ENCODE data around the gene CSTF1.

Gene CSTF1

DNA sequence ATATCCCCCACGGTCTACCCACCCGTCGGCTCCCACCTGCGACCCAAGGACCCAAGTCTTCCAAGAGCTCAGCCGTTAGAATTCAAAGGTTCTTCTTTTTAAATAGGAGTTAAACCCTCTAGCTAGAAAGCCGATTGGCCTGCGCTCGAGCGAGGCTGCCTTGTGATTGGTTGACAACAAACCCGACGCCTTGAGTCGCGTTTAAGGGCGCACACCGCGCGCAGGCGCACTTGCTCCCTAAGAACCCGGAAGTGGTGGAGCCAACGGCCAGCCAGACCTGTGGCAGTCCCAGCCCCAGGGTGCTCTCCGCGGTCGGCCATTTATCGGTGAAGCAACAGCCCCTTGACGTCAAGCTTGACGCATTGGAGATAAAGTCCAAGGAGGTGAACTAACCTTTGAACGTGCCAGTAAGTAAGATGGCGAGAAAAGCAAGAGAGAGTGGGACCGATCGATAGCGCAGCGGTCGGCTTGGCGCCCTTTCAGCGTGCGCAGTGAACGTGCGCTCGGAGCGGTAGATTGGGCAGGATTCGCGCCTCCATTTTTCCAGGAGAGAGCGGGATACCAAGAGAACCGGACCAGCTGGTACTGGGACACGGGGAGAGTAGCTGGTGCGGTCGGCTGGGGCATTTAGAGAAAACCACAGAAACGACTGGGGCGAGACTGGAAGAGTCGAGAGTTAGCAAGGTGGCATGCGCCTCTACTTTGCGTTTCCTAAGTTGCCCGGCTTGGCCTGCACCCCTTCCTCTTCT lies at the start of gene CSTF1, which contains the start of gene AURKA:
Gene CSTF1 (plus strand): TSS at position 514 of the 749 bp plus-strand sequence. CDS start 2,908 bp downstream, outside the sequence.
Gene AURKA (minus strand): TSS at position 84 of the 749 bp plus-strand sequence. CDS start 4,018 bp downstream, outside the sequence.
- DNase-seq (ENCODE audit: low read depth): peak; percentile 100

DNA sequence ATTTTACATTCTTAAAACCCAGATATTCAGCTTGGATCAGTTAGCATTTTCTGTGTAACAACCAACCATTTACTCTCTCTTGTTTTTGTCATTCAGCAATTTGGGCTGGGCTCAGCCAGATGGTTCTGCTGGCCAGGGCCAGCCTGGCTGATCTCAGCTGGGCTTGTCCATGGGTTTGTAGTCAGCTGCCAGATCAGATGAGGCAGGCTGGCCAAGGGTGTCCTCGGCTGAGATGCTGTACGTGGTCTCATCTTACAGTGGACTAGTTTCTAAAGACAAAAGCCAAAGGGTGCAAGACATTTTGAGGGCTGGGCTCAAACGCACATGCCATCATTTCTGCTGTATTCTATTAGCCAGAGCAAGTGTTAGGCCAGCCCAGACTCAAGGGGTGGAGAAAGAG lies 49.7 kb upstream of the CSTF1 start:
- no peak for DNase-seq (ENCODE audit: low read depth)

DNA sequence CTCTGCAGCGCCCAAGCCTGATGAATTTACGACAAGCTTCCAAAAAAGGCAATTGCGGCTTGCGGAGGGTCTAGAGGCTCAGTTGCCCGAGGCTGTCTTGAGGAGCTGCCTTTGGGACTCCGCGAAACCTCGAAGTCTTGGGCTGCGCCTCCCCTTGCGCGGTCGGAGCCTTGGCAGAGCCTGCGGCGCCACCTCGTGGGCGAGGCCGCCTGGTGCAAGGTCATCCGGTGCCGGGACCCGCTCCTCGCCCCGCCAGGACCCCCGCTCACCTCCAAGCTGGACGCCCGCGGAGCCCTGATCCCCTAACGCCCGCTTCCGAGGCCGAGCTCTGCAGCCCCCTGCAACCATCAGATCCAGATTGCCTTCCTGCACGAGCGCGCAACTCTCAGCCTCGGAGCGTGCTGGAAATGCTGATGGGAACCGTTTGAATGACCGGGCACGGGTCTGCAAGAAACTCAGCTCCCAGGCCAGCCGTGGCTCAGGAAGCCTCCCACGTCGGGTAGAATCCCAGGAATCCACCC lies 48.5 kb upstream of the CSTF1 start:
- DNase-seq (ENCODE audit: low read depth): peak; percentile 57

DNA sequence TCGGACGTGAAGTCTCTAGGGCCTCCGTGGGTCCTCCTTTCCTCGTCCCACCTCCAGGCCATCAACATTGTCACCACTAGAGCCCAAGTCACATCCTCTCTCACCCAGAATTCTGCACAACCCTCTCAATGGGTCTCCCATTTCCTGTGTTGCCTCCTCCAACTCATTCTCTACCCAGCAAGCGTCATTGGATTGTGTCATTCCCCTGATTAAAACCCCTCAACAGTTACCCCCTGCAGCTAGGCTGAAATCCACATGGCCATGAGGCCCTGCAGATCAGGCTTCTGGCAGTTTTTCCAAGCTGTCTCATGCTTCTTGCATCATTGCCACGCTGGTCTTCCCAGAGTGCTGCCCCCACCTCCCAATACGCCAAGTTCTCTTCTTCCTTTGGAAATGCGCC lies 46.5 kb upstream of the CSTF1 start:
- DNase-seq (ENCODE audit: low read depth): no peak

DNA sequence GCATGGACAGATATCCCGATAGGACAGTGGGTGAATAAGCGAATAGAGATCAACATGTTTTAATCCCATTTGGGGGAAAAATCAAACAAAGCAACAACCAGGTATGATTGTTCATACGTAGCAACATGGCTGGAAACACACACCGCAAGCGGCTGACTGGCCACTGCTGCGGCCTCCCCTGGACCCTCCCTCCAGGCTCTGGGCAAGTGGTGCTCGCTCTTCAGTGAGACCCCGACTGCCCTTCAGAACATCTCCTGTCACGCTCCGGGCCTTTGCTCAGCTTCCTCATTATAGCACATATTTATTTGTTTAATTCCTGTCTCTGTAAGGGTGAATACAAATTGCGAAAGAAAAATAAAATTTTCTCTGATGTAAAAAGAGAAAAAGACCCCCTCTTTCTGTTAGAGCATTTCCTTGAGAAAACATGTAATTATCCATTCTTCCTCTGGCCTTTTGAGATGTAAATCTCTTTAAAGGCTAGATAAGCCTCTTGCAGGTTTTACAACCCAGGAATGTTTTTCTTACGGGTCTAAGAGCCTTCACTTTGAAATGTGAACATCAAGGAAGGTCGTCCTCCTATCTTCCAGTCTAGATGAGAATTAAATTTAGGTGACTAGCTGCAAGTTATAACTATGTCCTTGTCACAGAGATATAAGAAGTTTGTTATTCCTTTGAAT lies 44.7 kb upstream of the CSTF1 start:
- DNase-seq (ENCODE audit: low read depth): no peak

DNA sequence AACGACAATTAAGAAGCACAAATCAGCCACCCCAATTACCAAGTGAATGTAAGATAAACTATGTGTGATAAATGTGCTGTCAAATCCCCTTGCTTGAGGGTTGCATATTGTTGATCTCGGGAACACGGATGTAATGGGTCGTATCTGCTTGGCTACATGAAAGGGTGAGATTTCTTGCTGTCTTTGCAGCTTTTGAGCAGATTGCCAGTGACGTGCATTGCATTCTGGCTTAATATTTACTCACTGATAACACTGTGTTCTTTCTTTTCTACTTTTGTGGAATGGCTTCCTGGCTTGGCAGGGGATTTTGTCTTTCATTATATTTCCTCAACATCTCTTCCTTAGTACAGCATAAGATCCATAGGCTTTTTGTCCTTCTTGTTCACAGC lies 44.1 kb upstream of the CSTF1 start:
- peak; percentile 9 for DNase-seq (ENCODE audit: low read depth)

DNA sequence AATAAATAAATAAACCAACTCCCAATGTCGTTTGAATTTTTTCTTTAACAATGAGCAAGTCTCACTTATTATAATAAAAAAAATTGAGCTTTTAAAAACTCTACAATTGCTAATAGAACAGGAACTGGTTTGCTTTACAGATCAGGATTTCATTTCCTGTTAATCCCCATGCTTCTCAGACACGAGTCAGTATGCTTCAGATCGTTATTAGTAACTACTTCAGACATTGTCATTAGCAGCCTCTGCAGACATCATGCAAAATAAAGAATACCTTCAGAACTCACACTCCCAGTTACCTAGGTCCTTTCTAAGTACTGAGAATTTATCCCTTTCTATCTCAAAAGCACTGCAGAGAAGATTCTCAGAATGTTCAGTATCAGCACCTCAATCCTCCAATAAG lies 43.7 kb upstream of the CSTF1 start:
- peak; percentile 39 for DNase-seq (ENCODE audit: low read depth)

DNA sequence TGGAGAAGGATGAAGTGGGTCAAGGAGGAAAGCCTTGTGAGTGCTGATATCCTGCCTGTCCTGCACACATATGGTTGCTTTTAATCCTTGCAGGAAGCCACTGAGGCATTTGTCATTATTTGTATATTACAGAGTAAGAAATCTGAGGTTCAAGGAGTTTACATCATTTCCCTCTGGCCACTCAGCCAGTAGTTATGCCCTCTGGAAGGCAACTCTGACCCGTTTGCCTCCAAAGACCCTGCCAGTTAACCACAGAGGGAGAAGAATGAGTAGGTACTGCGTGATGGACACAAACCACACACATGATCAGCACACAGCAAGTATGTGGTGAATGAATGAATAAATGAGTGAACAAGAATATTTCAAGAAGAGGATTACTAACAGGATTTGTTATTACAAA lies 41.6 kb upstream of the CSTF1 start:
- no peak for DNase-seq (ENCODE audit: low read depth)

DNA sequence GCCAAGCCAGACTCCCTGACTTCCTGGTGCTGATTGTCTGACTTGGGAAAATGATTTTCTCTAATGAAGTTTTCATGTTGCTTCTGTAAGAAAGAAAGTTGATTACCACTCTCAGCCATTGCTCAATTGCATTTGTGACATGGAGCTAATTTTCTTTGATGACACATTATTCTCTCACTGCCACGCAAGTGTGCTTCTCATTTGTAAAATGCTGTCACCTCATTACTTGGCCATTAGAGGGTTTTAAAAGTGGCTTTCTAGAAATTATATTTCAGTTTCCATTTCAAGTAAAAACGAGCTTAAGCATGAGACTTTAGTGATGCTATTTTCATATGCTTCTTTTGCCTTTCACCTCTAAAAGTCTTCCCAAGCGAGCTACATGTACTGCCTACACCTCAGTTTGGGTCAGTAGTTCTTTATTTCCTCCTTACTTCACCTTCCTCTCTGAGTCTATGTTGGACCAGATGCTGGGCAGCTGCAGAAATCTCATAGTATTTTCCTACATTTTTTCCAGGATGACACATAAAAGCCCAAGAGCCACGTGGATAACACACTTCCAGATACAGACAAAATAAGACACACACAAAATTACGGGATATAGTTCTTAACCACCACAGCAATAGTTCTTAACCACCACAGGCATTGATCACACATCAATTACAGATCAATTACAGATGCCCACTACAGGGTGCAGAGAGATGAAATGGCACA lies 39.9 kb upstream of the CSTF1 start:
- no peak for DNase-seq (ENCODE audit: low read depth)

DNA sequence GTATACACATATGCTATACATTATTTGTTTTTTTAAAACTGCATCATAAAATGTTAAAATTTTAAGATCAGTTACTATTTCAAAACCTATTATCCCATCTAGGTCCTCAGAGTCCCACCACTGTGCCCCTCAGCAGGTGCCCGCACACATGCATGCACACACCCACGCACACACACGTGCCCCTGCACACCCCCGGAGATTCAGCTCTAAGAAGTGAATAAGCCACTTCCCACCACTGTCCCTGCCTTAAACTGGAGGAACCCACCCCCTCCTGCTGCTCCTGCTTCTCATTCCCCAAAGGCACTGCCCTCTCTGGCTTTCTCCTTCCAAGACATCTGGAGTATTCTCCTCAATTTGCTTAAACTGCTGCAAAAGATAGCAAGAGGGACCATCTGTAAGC lies 39.1 kb upstream of the CSTF1 start:
- DNase-seq (ENCODE audit: low read depth): no peak

DNA sequence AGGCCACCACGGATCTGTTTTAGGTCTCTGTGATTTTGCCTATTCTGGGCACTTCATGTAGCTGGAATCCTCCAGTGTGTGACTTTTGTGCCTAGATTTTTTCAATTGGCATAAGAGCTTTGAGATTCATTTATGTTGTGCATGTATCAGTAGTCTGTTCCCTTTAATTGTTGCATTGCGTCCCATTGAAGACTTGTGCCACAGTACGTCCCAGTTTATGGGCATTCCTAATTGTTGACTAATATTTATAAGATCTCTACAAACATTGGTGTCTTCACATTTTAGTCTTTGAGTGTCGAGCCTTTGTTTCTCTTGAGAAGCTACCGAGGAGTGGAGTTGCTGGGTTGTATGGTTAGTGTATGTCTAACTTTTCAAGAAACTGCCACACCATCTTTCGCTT lies 34.4 kb upstream of the CSTF1 start:
- DNase-seq (ENCODE audit: low read depth): no peak

DNA sequence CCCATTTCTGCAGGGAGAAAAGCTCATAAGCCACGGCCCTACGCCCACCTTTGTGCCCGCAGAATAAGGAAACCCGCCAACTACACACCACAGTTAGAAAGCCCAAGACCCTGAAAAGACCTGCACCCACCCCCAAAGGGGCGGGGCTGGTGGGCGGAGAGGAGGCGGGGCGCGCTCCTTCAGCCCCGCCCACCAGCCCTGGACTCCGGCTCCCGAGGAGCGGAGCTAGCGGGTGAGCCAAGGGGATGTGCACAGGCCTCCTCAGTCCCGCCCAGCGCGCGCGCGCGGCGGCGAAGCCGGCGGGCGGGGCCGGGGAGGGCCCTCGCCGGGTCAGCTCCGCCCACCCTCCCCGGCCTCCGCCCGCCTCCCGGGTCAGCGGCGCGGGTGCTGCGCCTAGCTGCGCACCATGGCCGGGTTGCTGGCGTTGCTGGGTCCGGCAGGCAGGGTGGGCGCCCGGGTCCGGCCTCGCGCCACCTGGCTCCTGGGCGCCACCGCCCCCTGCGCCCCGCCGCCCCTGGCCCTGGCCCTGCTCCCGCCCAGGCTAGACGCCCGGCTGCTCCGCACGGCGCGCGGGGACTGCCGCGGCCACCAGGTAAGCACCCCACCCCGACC lies 33.7 kb upstream of the CSTF1 start, which contains the start of gene FAM210B:
Gene FAM210B (plus strand): TSS at position 375 of the 612 bp plus-strand sequence. CDS start 32 bp downstream, at position 407.
- peak; percentile 89 for DNase-seq (ENCODE audit: low read depth)

DNA sequence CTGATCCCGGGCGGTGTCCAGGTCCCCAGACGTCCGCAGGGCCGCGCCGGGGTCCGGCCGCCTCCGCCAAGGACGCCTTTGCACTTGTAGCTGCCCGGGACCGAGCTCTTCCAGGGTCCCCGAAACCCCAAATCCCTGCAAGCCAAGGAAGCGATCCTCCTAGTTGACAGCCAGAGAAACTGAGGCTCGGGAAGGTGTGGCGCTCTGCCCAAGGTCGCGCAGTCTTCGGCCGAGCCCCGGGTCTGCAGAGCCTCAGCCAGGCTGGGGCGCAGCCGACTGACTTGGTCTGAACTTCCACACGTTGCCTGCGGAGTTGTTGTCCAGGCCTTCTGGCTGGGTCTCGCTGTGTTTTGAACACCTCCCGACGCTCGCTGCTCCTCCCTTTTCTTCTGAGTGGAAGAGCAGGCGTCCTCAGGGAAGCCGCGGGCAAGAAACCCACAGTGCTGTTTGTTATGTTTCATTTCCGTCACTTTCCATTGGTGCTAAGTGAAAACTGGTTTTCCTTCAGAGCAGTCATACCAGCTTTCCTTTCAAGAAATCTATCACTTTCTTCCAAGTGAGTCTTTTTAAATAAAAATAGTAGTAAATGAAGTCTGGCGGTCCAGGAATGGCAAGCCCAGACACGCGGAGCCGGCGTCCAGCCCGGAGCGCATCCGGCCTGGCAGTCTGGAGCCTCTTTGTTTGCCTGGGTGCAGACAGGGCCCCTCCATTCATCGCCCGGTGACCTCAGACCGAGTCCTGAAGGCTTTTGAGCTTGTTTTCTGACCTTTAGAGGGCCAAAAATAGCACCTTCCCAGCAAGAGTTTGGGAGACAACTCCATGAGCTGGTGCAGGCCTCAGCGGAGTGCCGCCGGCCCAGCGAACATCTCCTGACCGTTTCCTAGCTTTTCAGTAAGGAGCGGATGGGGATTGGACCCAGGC lies 33.0 kb upstream of the CSTF1 start:
- peak; percentile 88 for DNase-seq (ENCODE audit: low read depth)

DNA sequence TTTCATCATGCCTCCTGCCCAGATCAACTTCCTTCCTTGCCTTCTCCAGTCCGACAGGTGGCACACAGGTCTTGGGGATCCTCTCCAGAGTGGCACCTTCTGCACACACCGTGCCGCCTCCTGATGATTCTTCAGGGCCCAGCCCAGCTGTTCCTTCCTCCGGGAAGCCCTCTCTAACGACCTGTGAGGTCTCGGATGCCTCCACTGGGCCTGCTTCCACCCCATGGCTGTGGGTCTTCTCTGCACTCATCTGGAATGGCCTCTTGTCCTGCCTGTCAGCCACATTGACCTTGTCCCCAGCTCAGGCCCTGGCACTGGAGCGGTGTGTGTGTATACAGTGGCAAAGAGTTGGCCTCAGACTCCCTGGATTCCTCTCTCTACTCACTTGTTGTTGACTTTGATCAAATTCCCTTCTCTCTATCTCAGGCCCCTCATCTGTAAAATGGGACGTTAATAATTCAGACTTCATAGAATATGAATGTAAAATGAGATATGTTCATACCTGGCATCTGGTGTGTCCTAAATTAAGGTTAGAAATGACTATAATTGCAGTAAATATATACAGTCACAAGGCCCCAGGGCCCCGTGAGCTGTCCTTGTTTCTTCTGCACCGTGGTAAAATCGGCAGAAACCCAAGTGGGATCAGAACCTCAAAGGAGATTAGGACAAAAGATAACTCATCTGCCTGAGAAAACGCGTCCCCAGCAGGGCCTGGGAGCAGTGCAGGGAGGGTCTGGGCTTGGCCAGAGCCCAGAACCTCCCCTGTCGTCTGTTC lies 32.1 kb upstream of the CSTF1 start:
- no peak for DNase-seq (ENCODE audit: low read depth)

DNA sequence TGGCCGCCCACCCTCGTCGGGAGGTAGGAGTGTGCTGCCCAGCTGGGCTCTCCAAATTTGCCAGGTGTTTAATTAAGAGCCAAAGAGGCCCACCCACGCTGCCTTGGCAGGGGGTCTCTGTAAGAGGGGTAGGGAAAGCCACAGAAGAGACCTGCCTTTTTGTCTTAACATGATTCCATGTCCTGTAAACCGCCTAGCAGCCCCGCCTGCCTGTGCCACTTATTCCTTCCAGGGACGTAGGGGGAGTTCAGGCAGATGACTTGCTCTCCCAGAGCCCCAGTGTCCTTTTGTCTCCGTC lies 31.6 kb upstream of the CSTF1 start:
- DNase-seq (ENCODE audit: low read depth): no peak

DNA sequence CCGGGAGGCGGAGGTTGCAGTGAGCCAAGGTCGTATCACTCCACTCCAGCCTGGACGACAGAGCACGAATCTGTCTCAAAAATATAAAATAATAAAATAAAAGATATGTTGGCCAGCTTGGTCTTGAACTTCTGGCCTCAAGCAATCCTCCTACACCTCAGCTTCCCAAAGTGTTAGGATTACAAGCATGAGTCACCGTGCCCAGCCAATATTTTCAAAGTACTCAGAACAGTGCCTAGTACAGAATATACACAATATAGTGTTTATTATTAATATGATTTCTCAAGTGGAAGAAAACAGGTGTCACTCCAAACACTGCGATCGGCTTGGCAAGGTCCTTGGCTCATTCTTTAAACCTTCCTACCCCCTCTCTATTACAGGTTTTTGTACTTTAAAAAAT lies 30.5 kb upstream of the CSTF1 start:
- peak; percentile 19 for DNase-seq (ENCODE audit: low read depth)

DNA sequence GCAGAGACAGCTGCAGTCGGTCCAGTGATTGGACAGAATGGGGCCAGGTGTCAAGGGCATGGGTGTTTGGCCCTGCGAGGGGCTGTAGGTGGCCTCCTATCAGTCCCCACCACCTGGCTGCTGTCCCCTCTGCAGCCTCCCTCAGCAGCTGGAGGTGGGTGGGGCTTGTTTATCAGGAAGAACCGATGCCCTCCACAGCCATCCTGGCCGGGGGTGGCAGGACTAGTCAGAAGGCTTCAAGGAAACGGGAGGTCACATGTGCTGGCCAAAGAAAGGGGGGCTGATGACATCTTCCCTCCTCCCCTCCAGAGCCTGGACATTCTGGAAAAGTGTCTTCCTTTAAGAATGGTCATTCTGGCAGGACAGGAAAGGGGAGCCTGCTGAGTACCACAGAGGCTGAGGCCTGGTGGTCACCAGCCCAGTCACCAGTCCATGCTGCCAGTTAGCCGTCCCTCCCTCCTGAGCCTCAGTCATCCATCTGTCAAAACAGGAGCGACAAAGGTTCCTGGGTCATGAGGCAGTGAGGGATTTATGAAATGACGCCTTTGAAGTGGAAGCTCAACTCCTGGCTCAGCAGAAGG lies 29.5 kb upstream of the CSTF1 start:
- peak; percentile 12 for DNase-seq (ENCODE audit: low read depth)

DNA sequence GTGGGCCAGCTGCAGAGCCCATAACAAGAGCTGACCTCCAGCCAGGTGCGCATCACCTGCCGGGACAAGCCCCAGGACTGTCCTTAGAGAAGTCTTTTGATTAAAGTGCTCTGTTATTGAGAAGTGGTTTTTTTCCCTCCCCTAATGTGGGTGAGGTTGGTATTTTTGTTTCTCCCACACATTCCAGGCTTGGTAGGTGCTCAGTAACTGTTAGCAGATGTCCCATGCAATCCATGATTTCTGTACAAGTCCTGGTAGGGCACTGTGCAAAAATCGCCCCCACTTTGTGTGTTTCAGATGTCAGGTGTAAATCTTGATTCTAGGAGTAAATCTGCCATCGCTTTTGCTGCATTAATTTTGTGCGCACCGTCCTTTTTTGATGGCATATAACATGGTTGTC lies 29.0 kb upstream of the CSTF1 start:
- no peak for DNase-seq (ENCODE audit: low read depth)

DNA sequence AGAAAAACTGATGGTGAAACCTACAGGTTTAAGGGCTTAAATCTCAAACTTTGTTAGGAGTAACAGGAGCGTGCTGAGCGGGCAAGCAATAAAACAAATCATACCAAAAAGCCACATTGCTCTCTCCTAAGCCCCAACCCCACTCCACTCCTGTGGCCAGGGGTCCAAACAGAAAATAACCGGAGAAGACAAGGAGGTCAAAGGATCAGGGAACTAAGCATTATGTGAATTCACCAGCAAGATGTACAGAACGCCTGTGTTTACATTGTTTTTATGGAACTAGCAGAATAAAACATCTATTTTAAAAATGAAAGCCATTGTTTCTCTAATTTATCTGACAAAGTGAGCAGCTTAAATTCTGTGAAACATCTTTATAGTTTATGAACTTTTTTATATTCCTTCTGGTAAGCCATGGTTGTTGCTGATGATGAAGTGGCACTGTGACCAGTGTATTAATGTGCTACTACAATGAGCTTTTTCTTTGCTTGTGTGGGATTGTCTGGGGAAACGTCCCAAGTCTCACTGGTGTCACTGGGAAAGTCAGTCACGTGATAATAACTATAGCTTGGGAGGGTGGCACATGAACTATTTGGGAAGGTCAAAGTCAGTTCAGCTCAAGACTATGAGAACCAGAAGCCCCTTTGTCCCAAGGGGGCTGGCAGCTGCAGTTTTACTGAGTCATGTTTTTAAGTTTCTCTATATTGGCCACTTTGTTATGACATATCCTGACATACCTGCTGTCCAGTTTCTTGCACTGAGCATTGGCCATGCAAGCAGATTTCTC lies 23.9 kb upstream of the CSTF1 start:
- no peak for DNase-seq (ENCODE audit: low read depth)
